ENCODE data around the gene ZNF641. TPM values are rescaled to one million over a fixed set of nuclear protein-coding genes. Genes with fewer than 3 reads are reported as not detected.

The ZNF641 gene
- total RNA-seq, 2 donors from 2014 or later: 9.2 to 17.1 TPM

DNA sequence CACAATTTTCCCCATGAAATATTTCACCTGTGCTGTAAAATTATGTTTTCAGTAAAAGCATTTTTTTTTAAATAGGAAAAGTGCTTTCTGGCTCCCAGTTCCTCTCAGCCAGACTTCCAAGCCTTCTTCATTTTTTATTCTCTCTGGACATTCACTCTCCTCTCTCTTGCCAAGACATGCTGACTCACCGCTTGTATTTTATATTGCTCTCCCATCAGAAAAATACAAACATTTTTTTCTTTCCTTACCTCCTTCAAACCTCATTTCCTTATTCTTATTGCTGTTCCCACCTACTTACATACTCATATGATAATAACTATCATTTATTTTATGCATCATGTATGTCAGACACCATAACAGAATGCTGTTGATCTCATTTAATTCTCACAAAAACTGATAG is 37.7 kb upstream of the ZNF641 start:
- H3K27ac ChIP-seq: no peak overlapping the region
- WGBS, 2 donors: 90 to 91% methylated on average over 1 of the region's 1 CpG
- ATAC-seq (no peak), DNase-seq (no peak)
- no peaks in the 10 kb centered on the region for H3K9me3 ChIP-seq
- H3K36me3 ChIP-seq (replicated peaks in 1 of 2; ENCODE audit: insufficient read depth in 1 of 2, low read depth in 2 of 2): no peaks in the 10 kb centered on the region
- intact Hi-C loops (cut with DNase I): no loop called here
- no peaks in the 10 kb centered on the region for H3K4me1 ChIP-seq
- no peaks in the 10 kb centered on the region for H3K27me3 ChIP-seq
- TF ChIP-seq, protein P1, sequence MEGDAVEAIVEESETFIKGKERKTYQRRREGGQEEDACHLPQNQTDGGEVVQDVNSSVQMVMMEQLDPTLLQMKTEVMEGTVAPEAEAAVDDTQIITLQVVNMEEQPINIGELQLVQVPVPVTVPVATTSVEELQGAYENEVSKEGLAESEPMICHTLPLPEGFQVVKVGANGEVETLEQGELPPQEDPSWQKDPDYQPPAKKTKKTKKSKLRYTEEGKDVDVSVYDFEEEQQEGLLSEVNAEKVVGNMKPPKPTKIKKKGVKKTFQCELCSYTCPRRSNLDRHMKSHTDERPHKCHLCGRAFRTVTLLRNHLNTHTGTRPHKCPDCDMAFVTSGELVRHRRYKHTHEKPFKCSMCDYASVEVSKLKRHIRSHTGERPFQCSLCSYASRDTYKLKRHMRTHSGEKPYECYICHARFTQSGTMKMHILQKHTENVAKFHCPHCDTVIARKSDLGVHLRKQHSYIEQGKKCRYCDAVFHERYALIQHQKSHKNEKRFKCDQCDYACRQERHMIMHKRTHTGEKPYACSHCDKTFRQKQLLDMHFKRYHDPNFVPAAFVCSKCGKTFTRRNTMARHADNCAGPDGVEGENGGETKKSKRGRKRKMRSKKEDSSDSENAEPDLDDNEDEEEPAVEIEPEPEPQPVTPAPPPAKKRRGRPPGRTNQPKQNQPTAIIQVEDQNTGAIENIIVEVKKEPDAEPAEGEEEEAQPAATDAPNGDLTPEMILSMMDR (IDR thresholded peaks at IDR 0.05): no peak
- no peak for TF ChIP-seq POLR2A (IDR thresholded peaks at IDR 0.05)
- no peak overlapping the region for H3K4me3 ChIP-seq

DNA sequence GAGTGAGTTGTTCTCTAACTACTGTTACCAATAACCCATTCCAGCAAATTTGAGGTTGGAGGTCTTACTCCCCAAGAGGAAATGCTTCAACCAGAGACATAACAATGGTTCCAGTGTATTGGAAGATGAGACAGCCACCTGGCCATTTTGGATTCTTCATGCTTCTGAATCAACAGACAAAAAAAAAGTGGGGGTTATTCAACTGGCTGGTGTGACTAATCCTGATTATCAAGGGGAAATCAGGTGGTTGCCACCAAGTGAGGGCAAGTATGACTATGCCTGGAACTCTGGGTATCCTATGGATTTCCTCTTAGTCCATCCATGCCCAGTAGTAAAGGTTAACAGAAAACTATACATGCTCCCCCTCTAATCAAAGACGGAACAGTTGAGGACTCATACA is 29.9 kb upstream of the ZNF641 start:
- H3K36me3 ChIP-seq (replicated peaks in 1 of 2; ENCODE audit: insufficient read depth in 1 of 2, low read depth in 2 of 2): no peaks in the 10 kb centered on the region
- DNase-seq (no peak), ATAC-seq (no peak)
- TF ChIP-seq, protein P1 (IDR thresholded peaks at IDR 0.05): no peak
- TF ChIP-seq POLR2A (IDR thresholded peaks at IDR 0.05): no peak
- intact Hi-C loops (cut with DNase I): no loop called here
- no peaks in the 10 kb centered on the region for H3K9me3 ChIP-seq
- H3K27ac ChIP-seq: no peak overlapping the region
- WGBS, 2 donors: 66 to 74% methylated on average over 1 of the region's 1 CpG
- H3K27me3 ChIP-seq: no peaks in the 10 kb centered on the region
- no peak overlapping the region for H3K4me3 ChIP-seq
- no peaks in the 10 kb centered on the region for H3K4me1 ChIP-seq

DNA sequence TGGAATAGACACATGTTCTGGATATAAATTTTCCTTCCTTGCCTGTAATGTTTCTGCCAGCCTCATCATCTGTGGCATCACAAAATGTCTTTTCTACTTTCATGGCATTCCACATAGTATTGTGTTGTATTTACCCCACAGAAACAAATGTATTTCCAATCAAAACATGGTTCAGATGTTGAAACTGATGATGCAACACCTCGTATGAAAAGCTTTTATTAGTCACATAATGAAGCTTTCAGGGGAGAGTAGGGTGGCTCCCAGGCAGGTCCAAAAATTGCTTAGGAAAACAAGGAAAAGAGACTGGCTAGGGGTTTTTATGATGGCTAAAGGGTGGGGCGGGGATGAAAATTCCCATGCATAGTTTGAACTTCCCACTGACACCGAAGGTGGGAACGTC is 29.1 kb upstream of the ZNF641 start:
- H3K27me3 ChIP-seq: no peaks in the 10 kb centered on the region
- TF ChIP-seq POLR2A (IDR thresholded peaks at IDR 0.05): no peak
- TF ChIP-seq, protein P1 (IDR thresholded peaks at IDR 0.05): no peak

DNA sequence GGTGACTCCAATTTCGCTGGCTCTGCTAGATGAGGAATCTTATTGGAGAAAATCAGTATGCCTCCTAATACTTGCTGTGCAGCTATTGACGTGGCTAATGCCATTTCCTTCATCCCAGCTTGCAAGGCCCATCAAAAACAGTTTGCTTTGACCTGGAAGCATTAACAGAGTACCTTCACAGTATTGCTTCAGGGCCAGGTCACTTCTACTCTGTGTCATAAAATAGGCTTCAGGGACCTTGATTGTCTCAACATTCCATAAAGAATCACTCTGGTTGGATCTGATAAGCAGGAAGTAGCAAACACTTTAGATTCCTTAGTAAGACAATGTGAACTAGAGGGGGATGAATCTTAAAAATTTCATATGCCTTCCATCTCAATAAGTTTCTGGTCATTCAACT is 26.9 kb upstream of the ZNF641 start:
- ATAC-seq: no peak
- DNase-seq: no peak
- Histone ChIP-seq H3K4me1 (no peaks in the 10 kb centered on the region), H3K36me3 (replicated peaks in 1 of 2; ENCODE audit: insufficient read depth in 1 of 2, low read depth in 2 of 2) (no peaks in the 10 kb centered on the region), H3K27ac (no peak overlapping the region), H3K9me3 (no peaks in the 10 kb centered on the region), H3K27me3 (no peaks in the 10 kb centered on the region), H3K4me3 (no peak overlapping the region)
- 56 to 80% methylated on average over 2 of the region's 2 CpGs for WGBS, 2 donors
- no peak for TF ChIP-seq POLR2A (IDR thresholded peaks at IDR 0.05)
- TF ChIP-seq, protein P1 (IDR thresholded peaks at IDR 0.05): no peak
- intact Hi-C loops (cut with DNase I): no loop called here

More for the DNA sequence above, 29.1 kb upstream of the ZNF641 start:
- WGBS, 2 donors: 20 to 35% methylated on average over 4 of the region's 4 CpGs
- ATAC-seq (no peak), DNase-seq (no peak)
- Histone ChIP-seq H3K4me1 (no peaks in the 10 kb centered on the region), H3K36me3 (replicated peaks in 1 of 2; ENCODE audit: insufficient read depth in 1 of 2, low read depth in 2 of 2) (no peaks in the 10 kb centered on the region), H3K27ac (no peak overlapping the region), H3K9me3 (no peaks in the 10 kb centered on the region), H3K4me3 (no peak overlapping the region)
- intact Hi-C loops (cut with DNase I): no loop called here

DNA sequence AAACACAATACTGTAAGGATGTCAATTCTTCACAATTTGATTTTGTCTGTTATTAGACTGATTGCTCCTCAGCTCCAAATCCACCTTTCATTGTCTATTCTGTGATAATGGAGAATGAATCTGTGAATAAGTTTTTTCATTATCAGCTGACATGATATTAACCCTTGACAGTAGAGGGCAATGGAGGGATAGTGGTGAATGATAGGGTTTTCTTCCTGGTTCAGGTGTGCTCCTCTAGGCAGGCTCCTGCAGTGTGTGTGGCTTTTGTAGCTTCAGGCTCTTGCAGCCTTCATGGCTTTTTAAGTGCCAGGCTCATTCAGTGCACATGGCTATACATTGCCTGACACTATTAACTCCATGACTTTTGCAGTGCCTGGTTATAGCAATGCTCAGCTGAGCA is 23.4 kb upstream of the ZNF641 start:
- no peaks in the 10 kb centered on the region for H3K4me1 ChIP-seq
- H3K36me3 ChIP-seq (replicated peaks in 1 of 2; ENCODE audit: insufficient read depth in 1 of 2, low read depth in 2 of 2): no peaks in the 10 kb centered on the region
- intact Hi-C loops (cut with DNase I): no loop called here
- H3K27me3 ChIP-seq: no peaks in the 10 kb centered on the region
- no peak for DNase-seq
- no peak for TF ChIP-seq POLR2A (IDR thresholded peaks at IDR 0.05)
- TF ChIP-seq, protein P1 (IDR thresholded peaks at IDR 0.05): no peak
- H3K9me3 ChIP-seq: peaks cover 0 to 5% (median 0%) of the 10 kb centered on the region in 3 donors
- H3K27ac ChIP-seq: no peak overlapping the region
- ATAC-seq: no peak
- H3K4me3 ChIP-seq: no peak overlapping the region
